HT-29 (cell line): ENCODE measurements around the gene TMEM51. TPM values are rescaled to one million over a fixed set of nuclear protein-coding genes. Genes with fewer than 3 reads are reported as not detected.
A peak's percentile ranks its signal among the peaks of the same experiment; 100 is the strongest.

Experiments
- DNase-seq: peaks from one replicate; pipeline ENCODE4 v3.0.0-alpha.2; 2015; ENCODE audit warnings: low spot score
- total RNA-seq: library from RNA; depleted of rRNA; stranded (reverse); fragments of >200 nt; shearing (Covaris generic); gene quantifications from 2 replicates; pipeline ENCODE4 v1.2.3, GENCODE V29; 2014

Gene TMEM51
- total RNA-seq, 1 experiment from 2014 or later, result 23.5 TPM

GRCh38 chr1:15195420-15196052 lies 42.0 kb downstream of the TMEM51 start:
- no peak for DNase-seq

GRCh38 chr1:15196069-15196468 lies 42.5 kb downstream of the TMEM51 start:
- DNase-seq, result no peak

GRCh38 chr1:15196807-15197530 lies 43.4 kb downstream of the TMEM51 start:
- DNase-seq, result peak; percentile 87

- peak; percentile 42 for DNase-seq
These were observed 44.3 kb downstream of the TMEM51 start for GRCh38 chr1:15197591-15198447.

- DNase-seq, result peak; percentile 37
These were observed 45.1 kb downstream of the TMEM51 start for GRCh38 chr1:15198684-15199083.

- DNase-seq, result no peak
These were observed 47.7 kb downstream of the TMEM51 start for GRCh38 chr1:15201221-15201620.

GRCh38 chr1:15201849-15202551 lies 48.5 kb downstream of the TMEM51 start:
- DNase-seq, result peak; percentile 81

GRCh38 chr1:15204931-15205330 lies 51.4 kb downstream of the TMEM51 start:
- no peak for DNase-seq

- DNase-seq, result no peak
These were observed 52.2 kb downstream of the TMEM51 start for GRCh38 chr1:15205586-15206346.

GRCh38 chr1:15206418-15207030 lies 53.0 kb downstream of the TMEM51 start:
- no peak for DNase-seq

- DNase-seq, result no peak
These were observed 53.7 kb downstream of the TMEM51 start for GRCh38 chr1:15207031-15207828.

GRCh38 chr1:15207829-15208429 lies 54.4 kb downstream of the TMEM51 start:
- no peak for DNase-seq

GRCh38 chr1:15210651-15211375 lies 57.3 kb downstream of the TMEM51 start:
- no peak for DNase-seq

GRCh38 chr1:15211424-15211823 lies 57.9 kb downstream of the TMEM51 start:
- DNase-seq, result no peak

GRCh38 chr1:15212216-15212953 lies 58.8 kb downstream of the TMEM51 start:
- DNase-seq, result no peak

- DNase-seq, result no peak
These were observed 59.4 kb downstream of the TMEM51 start for GRCh38 chr1:15212954-15213291.

- no peak for DNase-seq
These were observed 59.8 kb downstream of the TMEM51 start for GRCh38 chr1:15213341-15213821.

- no peak for DNase-seq
These were observed 61.0 kb downstream of the TMEM51 start for GRCh38 chr1:15214527-15214926.
